Tibial nerve (tissue), 4 donors: ENCODE measurements around the gene CELA3A. TPM values are rescaled to one million over a fixed set of nuclear protein-coding genes. Genes with fewer than 3 reads are reported as not detected.

Experiments
- DNase-seq, 2 donors: peaks; one replicate each; pipeline ENCODE4 v3.0.0-alpha.2; 2019; ENCODE audit warnings: low spot score in 2 of 2
- H3K27ac ChIP-seq, 4 donors: fragments of 200-600 bp; sonication (generic) in 3 of 4; one replicate each; pipeline ENCODE4 v1.5.1; 2017 to 2019; ENCODE audit warnings: mild to moderate bottlenecking in 1 of 4
- H3K27me3 ChIP-seq, 2 donors: fragments of 200-600 bp; sonication (generic) in 1 of 2; one replicate each; pipeline versions ENCODE4 v1.5.1 to v1.6.0; 2017 to 2019
- H3K36me3 ChIP-seq, 3 donors: fragments of 200-600 bp; sonication (generic); one replicate each; pipeline ENCODE4 v1.5.1; 2018 to 2019
- H3K4me1 ChIP-seq, 4 donors: fragments of 200-600 bp; sonication (generic) in 3 of 4; one replicate each; pipeline ENCODE4 v1.5.1; 2017 to 2019
- H3K4me3 ChIP-seq, 4 donors: fragments of 200-600 bp; sonication (generic) in 3 of 4; one replicate each; pipeline ENCODE4 v1.5.1; 2017 to 2019; ENCODE audit warnings: mild to moderate bottlenecking in 1 of 4, moderate library complexity in 1 of 4
- H3K9me3 ChIP-seq, 4 donors: fragments of 200-600 bp; sonication (generic) in 3 of 4; one replicate each; pipeline ENCODE4 v1.5.1; 2017 to 2019
- EP300 ChIP-seq, 2 donors: sonication (generic); formaldehyde crosslinking; IDR thresholded peaks; one replicate each; pipeline ENCODE4 v1.6.1; 2017; ENCODE audit warnings: antibody characterized with exemption in 2 of 2, mild to moderate bottlenecking in 1 of 2
- POLR2A ChIP-seq, 2 donors: fragments of 450-650 bp; IDR thresholded peaks; one replicate each; pipeline ENCODE4 v1.6.1; 2017; ENCODE audit warnings: antibody characterized with exemption in 2 of 2, mild to moderate bottlenecking in 2 of 2, moderate library complexity in 2 of 2
- WGBS, 2 donors: methylation state at CpG; one replicate each; pipeline ENCODE4 v1.1.5; 2018; 5-methylcytosine and 5-hydroxymethylcytosine counted together
- total RNA-seq, 4 donors: library from RNA; depleted of rRNA; stranded (reverse); fragments of >200 nt; gene quantifications; one replicate each; pipeline ENCODE4 v1.1.0, GENCODE V29; 2016
- TF ChIP-seq, protein P1 (sequence below), 5 experiments: fragments of 200-600 bp in 3 of 5; fragments of 450-650 bp in 2 of 5; sonication (generic) in 3 of 5; IDR thresholded peaks; one replicate each; pipeline ENCODE4 v1.5.1; 2016 to 2019; ENCODE audit warnings: antibody characterized with exemption in 5 of 5, mild to moderate bottlenecking in 3 of 5, moderate library complexity in 2 of 5

Gene CELA3A
- total RNA-seq, 4 donors from 2014 or later = 4.0 to 60.6 (median 6.0) TPM

- WGBS, 2 donors = 90 to 91% methylated on average over 13 of the region's 13 CpGs
- Histone ChIP-seq H3K27me3 (no peaks in the 10 kb centered on the region), H3K9me3 (no peaks in the 10 kb centered on the region), H3K27ac (peak overlapping the region in 2 of 4 donors; percentile 98 to 100), H3K4me3 (no peak overlapping the region), H3K4me1 (peaks cover 0 to 34% (median 24%) of the 10 kb centered on the region in 4 donors), H3K36me3 (no peaks in the 10 kb centered on the region)
- TF ChIP-seq, protein P1, sequence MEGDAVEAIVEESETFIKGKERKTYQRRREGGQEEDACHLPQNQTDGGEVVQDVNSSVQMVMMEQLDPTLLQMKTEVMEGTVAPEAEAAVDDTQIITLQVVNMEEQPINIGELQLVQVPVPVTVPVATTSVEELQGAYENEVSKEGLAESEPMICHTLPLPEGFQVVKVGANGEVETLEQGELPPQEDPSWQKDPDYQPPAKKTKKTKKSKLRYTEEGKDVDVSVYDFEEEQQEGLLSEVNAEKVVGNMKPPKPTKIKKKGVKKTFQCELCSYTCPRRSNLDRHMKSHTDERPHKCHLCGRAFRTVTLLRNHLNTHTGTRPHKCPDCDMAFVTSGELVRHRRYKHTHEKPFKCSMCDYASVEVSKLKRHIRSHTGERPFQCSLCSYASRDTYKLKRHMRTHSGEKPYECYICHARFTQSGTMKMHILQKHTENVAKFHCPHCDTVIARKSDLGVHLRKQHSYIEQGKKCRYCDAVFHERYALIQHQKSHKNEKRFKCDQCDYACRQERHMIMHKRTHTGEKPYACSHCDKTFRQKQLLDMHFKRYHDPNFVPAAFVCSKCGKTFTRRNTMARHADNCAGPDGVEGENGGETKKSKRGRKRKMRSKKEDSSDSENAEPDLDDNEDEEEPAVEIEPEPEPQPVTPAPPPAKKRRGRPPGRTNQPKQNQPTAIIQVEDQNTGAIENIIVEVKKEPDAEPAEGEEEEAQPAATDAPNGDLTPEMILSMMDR (IDR thresholded peaks at IDR 0.05) = no peak
- TF ChIP-seq EP300 (IDR thresholded peaks at IDR 0.05) (no peak), POLR2A (IDR thresholded peaks at IDR 0.05) (no peak)
- DNase-seq = no peak
Measured at GRCh38 chr1:22051607-22052114, 50.2 kb downstream of the CELA3A start.

DNA sequence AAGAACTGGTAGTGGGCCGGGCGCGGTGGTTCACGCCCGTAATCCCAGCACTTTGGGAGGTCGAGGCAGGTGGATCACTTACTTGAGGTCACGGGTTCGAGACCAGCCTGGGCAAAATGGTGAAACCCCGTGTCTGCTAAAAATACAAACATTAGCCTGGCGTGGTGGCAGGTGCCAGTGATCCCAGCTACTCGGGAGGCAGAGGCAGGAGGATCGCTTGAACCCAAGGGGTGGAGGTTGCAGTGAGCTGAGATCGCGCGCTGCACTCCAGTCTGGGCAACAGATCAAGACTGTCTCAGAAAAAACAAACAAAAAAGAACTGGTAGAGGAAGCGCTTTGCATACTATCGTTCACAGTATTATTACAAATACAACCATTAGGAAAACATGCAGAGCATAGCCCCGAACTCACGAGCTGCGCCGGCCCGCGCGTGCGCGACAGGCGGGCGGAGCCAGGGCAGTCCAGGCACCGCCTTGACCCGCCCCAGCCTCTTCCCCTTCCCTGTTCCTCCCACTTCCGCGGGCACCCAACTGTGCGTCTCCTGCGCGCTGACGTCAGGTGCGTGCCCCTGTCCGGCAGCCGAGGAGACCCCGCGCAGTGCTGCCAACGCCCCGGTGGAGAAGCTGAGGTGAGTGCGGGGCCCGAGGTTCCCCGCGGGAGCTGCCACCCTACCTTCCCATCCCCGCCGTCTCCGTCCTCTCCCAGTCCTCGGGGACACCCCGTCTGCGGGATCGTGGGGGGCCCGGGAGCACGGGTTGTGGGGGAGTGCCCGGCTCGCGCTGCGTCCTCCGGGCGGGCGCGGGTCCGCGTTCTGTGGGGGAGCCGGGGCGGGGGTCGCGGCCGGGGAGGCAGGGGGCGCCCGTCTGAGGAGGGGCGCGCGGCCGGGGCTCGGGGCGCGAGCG is 50.9 kb downstream of the CELA3A start, which contains the start of gene CDC42:
Gene CDC42 (plus strand): TSS at position 595 of the 902 bp plus-strand sequence. CDS start 25,770 bp downstream, outside the sequence.
- Histone ChIP-seq H3K4me3 (peak within 1 kb of the TSS; percentile 73 to 94 (median 78)), H3K4me1 (peaks cover 0 to 41% (median 27%) of the 10 kb centered on the region in 4 donors), H3K27me3 (no peaks in the 10 kb centered on the region), H3K27ac (peak within 1 kb of the TSS; percentile 98 to 100 (median 98)), H3K9me3 (no peaks in the 10 kb centered on the region), H3K36me3 (no peaks in the 10 kb centered on the region)
- DNase-seq = peak; percentile 94
- peak; percentile 83 to 99 for TF ChIP-seq EP300 (IDR thresholded peaks at IDR 0.05)
- TF ChIP-seq POLR2A (IDR thresholded peaks at IDR 0.05) = peak; percentile 97 to 98
- TF ChIP-seq, protein P1 (IDR thresholded peaks at IDR 0.05) = peak in 1 of 5 experiments; percentile 43
- WGBS, 2 donors = 24 to 26% methylated on average over 51 to 53 of the region's 81 CpGs

DNA sequence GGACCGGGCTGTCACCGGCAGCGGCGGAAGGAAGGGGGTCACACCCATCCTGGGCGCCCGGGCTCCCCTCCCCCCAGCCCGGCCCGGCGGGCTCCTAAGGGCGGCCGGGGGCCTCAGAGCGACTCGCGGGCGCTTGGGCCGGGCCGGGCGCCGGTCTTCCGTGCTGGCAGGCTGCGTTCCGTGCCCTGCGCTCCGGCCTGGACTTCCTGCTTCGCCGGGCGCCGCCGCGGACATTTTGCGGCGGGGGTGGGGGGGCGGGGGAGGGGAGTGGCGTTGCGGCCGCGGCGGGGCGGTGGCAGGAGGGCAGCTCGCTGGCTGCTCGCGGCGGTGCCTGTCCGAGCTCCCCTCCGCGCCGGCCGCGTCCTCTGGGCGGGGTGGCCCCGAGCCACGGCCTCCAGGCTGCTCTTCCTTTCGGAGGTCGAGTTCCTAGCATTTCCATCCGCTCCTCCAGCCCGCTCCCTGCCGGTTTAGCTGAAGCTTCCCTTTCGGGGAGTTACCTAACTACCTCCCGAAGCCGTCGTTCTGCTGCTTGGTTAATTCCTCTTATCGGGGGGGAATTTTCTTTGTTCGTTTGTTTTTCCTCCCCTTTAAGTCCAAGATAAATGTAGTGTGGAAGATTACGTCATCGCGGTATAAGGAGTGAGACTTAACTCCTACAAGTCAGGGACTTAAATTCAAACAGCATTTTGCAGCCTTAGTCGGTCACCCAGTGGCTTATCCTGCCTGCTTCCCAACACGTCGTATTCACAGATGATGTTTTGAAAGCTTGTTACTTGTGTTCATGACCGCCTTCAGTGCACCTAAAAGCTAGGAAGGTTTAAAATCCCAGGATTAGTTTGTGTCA is 51.8 kb downstream of the CELA3A start:
- no peaks in the 10 kb centered on the region for H3K36me3 ChIP-seq
- peak in 1 of 2 donors; percentile 49 for TF ChIP-seq EP300 (IDR thresholded peaks at IDR 0.05)
- TF ChIP-seq, protein P1 (IDR thresholded peaks at IDR 0.05) = no peak
- peak in 1 of 2 donors; percentile 21 for DNase-seq
- peak overlapping the region; percentile 98 to 100 (median 98) for H3K27ac ChIP-seq
- H3K4me1 ChIP-seq = peaks cover 0 to 50% (median 30%) of the 10 kb centered on the region in 4 donors
- H3K9me3 ChIP-seq = no peaks in the 10 kb centered on the region
- H3K27me3 ChIP-seq = no peaks in the 10 kb centered on the region
- peak overlapping the region; percentile 73 to 94 (median 78) for H3K4me3 ChIP-seq
- 0 to 1% methylated on average over 16 to 29 of the region's 70 CpGs for WGBS, 2 donors

DNA sequence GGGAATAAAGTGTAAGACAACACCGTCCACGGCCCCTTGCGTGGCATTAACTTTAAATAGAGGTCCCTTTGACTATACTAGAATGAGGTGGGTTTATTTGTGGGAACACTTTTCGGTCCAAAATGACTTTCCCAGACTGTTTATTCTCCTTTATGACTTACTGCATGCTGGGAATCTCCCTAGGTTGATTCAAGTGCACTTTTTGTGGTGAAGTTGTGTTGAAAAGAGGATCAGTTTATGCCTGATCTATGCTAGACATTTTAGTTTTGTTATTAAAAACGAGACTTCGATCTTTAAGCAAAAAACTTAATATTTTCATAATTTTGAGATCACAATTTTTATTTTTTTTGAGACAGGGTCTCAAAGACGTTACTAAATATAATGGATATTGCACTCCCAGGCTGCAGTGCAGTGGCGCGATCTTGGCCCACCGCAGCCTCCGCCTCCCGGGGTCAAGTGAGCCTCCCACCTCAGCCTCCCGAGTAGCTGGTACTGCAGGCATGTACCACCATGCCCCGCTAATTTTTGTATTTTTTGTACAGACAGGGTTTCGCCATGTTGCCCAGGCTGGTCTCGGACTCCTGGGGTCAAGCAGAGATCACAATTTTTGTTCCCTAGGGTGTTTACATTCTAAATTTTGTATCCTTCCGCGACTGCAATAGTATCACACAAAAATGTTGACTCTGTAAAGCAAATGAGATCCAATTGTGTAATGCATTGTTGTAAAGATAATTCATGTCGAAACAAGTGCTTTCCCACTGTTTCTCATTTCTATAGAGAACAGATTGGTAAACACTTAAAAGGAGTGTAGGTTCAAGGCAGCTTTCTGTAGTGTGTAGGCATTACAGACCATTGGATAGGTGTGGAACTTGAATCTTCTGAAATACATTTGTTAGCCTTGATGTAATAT is 52.7 kb downstream of the CELA3A start:
- Histone ChIP-seq H3K4me1 (peaks cover 0 to 59% (median 35%) of the 10 kb centered on the region in 4 donors), H3K27ac (peak overlapping the region; percentile 98 to 100 (median 98)), H3K36me3 (peaks cover 0 to 7% (median 0%) of the 10 kb centered on the region in 3 donors), H3K9me3 (no peaks in the 10 kb centered on the region), H3K27me3 (no peaks in the 10 kb centered on the region), H3K4me3 (peak overlapping the region; percentile 73 to 94 (median 78))
- 48 to 50% methylated on average over 19 of the region's 19 CpGs for WGBS, 2 donors
- TF ChIP-seq EP300 (IDR thresholded peaks at IDR 0.05) (no peak), POLR2A (IDR thresholded peaks at IDR 0.05) (no peak)
- TF ChIP-seq, protein P1 (IDR thresholded peaks at IDR 0.05) = no peak
- no peak for DNase-seq
